Measurements from ENCODE around the gene PRKAG2.

DNA sequence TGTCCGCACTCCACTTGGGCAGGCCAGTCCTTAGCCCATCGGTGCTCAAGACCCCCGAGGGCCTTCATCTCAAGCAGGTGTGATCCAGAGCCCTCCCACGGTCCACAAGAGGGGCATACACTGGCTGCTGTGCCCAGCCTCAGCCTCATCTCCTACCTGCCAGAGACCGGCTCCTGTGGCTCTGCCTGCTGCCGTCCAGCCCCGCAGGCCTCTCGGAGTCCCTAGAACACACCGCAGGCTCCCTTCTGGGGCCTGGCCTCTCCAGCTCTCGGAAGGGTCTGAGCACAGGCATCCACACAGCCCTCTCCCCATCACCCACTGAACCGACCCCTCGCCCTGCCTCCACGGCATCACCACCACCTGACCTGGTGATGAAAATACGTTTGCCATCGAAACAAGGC lies 147.4 kb downstream of the PRKAG2 start:
- TF ChIP-seq EZH2 (IDR thresholded peaks at IDR 0.05; ENCODE audit: insufficient read depth, poor library complexity, severe bottlenecking) (no peak), EZH2phosphoT487 (IDR thresholded peaks at IDR 0.05; ENCODE audit: insufficient read depth, low read depth) (no peak)
